Mammary epithelial cell (primary cell): ENCODE data around the gene FMN1.

Experiments
- CTCF ChIP-seq, 2 donors: IDR thresholded peaks in 1 of 2; conservative IDR thresholded peaks in 1 of 2; 2 replicates each; pipeline ENCODE4 v1.5.1; 2011 to 2012; ENCODE audit warnings: inconsistent platforms in 2 of 2, low read length in 2 of 2, mild to moderate bottlenecking in 2 of 2, control low read depth in 1 of 2, low read depth in 1 of 2; ENCODE audit not compliant: insufficient read depth in 1 of 2; ENCODE audit errors: extremely low read depth in 1 of 2
- EZH2 ChIP-seq: IDR thresholded peaks from 2 replicates; pipeline ENCODE4 v1.6.1; 2012; ENCODE audit warnings: low read length, inconsistent platforms, borderline replicate concordance

- no peak for TF ChIP-seq CTCF (conservative IDR thresholded peaks at IDR 0.05 in 1 of 2, IDR thresholded peaks at IDR 0.05 in 1 of 2; ENCODE audit: extremely low read depth in 1 of 2, insufficient read depth in 1 of 2, low read depth in 1 of 2, low read length in 2 of 2)
- TF ChIP-seq EZH2, result no peak
Observed at GRCh38 chr15:33119865-33120264, 74.6 kb downstream of the FMN1 start.
